ENCODE results near the gene MAP2K3.

- TF ChIP-seq CTCF (IDR thresholded peaks at IDR 0.05), result no peak
- no peak for TF ChIP-seq EP300 (IDR thresholded peaks at IDR 0.05; ENCODE audit: low read depth)
Measured at GRCh38 chr17:21250854-21251253, 33.7 kb upstream of the MAP2K3 start.

Measured in transverse colon (tissue), 3 donors.